Prostate gland (tissue), 2 donors: Measurements from ENCODE around the gene SUSD5.

ENCODE experiments used
- CTCF ChIP-seq, 4 experiments: fragments of 200-600 bp in 2 of 4; fragments of 450-650 bp in 2 of 4; sonication (generic) in 2 of 4; IDR thresholded peaks; 1 replicate in 3 of 4; 2 replicates in 1 of 4; pipeline ENCODE4 v1.5.1; 2016 to 2019; ENCODE audit warnings: antibody characterized with exemption in 4 of 4, mild to moderate bottlenecking in 2 of 4, moderate library complexity in 2 of 4
- POLR2AphosphoS5 ChIP-seq: sonication (generic); formaldehyde crosslinking; IDR thresholded peaks from one replicate; pipeline ENCODE4 v1.6.1; 2017; ENCODE audit warnings: antibody characterized with exemption

DNA sequence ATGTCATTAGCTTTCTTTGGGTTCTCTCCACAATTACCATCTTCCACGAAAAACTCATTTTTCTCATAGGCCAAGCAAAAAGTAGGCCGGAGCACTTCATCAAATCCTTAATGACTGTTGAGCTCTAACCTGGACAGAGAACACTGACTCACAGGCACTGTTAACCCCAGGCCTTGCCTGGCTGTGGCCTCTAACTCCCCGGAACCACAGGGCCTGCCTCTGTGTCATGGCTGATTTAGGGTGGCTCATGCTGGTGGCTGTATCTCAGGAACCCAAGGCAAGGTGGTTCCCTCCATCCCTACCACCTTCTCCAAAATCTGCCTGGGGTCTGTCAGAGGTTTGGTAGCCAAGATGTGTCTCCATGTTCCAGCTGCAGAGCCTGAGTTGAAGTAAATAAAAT lies 101.1 kb downstream of the SUSD5 start:
- TF ChIP-seq CTCF (IDR thresholded peaks at IDR 0.05) (no peak), POLR2AphosphoS5 (no peak)
